SK-N-MC (cell line): ENCODE data around the gene PLA2G2F.

Experiments used
- EZH2 ChIP-seq: fragments of 200-600 bp; sonication (generic); IDR thresholded peaks from one replicate; pipeline ENCODE4 v1.6.1; 2017; ENCODE audit warnings: antibody characterized with exemption
- FOXP2 ChIP-seq: optimal IDR thresholded peaks from 2 replicates; pipeline ENCODE3; 2011; ENCODE audit warnings: mild to moderate bottlenecking, moderate library complexity; ENCODE audit not compliant: insufficient read depth; ENCODE audit errors: extremely low read length, control extremely low read depth

- TF ChIP-seq EZH2 (no peak), FOXP2 (no peak)
These were observed 12.9 kb downstream of the PLA2G2F start for GRCh38 chr1:20151906-20152598.
